Activated naive CD4-positive, alpha-beta T cell treated with Interleukin-2 at 50 U/mL for 16 hours (primary cell): ENCODE results near the gene SCIN.
"Not testable (repeated sequence)": the region's sequence is repeated elsewhere in the genome, so short reads cannot be mapped to it uniquely, and the experiment has no call there.

Experiments
- DNase-seq: peaks from one replicate; pipeline ENCODE4 v3.0.0-alpha.2; 2020

SCIN gene

GRCh38 chr7:12620371-12620770 lies 49.9 kb downstream of the SCIN start:
- DNase-seq, result no peak

GRCh38 chr7:12623223-12623622 lies 52.7 kb downstream of the SCIN start:
- DNase-seq, result no peak

- DNase-seq, result no peak
Observed at GRCh38 chr7:12623885-12624498, 53.5 kb downstream of the SCIN start.

GRCh38 chr7:12625836-12626235 lies 55.3 kb downstream of the SCIN start:
- DNase-seq, result no peak

- DNase-seq, result no peak
Observed at GRCh38 chr7:12629816-12630512, 59.4 kb downstream of the SCIN start.

GRCh38 chr7:12630513-12630819 lies 59.9 kb downstream of the SCIN start:
- DNase-seq, result no peak

- DNase-seq, result no peak
Observed at GRCh38 chr7:12633582-12633981, 63.1 kb downstream of the SCIN start.

GRCh38 chr7:12635830-12636229 lies 65.3 kb downstream of the SCIN start:
- no peak for DNase-seq

GRCh38 chr7:12637328-12637727 lies 66.8 kb downstream of the SCIN start:
- no peak for DNase-seq

GRCh38 chr7:12637819-12638592 lies 67.5 kb downstream of the SCIN start:
- DNase-seq, result no peak

- DNase-seq, result no peak
Observed at GRCh38 chr7:12638851-12639456, 68.4 kb downstream of the SCIN start.

GRCh38 chr7:12640299-12641096 lies 70.0 kb downstream of the SCIN start:
- DNase-seq, result no peak

- DNase-seq, result no peak
Observed at GRCh38 chr7:12641196-12641595, 70.7 kb downstream of the SCIN start.

- no peak for DNase-seq
Observed at GRCh38 chr7:12642508-12642907, 72.0 kb downstream of the SCIN start.

GRCh38 chr7:12643001-12643643 lies 72.6 kb downstream of the SCIN start:
- no peak for DNase-seq

GRCh38 chr7:12643644-12644043 lies 73.1 kb downstream of the SCIN start:
- DNase-seq, result no peak

GRCh38 chr7:12645212-12645611 lies 74.7 kb downstream of the SCIN start:
- DNase-seq, result not testable (repeated sequence)

- no peak for DNase-seq
Observed at GRCh38 chr7:12646139-12646538, 75.6 kb downstream of the SCIN start.

GRCh38 chr7:12647364-12648219 lies 77.1 kb downstream of the SCIN start:
- no peak for DNase-seq

- DNase-seq, result no peak
Observed at GRCh38 chr7:12648704-12649261, 78.3 kb downstream of the SCIN start.

GRCh38 chr7:12649348-12649747 lies 78.8 kb downstream of the SCIN start:
- DNase-seq, result no peak
